ENCODE measurements around the gene BSND.
A peak's percentile ranks its signal among the peaks of the same experiment; 100 is the strongest.

Gene BSND

DNA sequence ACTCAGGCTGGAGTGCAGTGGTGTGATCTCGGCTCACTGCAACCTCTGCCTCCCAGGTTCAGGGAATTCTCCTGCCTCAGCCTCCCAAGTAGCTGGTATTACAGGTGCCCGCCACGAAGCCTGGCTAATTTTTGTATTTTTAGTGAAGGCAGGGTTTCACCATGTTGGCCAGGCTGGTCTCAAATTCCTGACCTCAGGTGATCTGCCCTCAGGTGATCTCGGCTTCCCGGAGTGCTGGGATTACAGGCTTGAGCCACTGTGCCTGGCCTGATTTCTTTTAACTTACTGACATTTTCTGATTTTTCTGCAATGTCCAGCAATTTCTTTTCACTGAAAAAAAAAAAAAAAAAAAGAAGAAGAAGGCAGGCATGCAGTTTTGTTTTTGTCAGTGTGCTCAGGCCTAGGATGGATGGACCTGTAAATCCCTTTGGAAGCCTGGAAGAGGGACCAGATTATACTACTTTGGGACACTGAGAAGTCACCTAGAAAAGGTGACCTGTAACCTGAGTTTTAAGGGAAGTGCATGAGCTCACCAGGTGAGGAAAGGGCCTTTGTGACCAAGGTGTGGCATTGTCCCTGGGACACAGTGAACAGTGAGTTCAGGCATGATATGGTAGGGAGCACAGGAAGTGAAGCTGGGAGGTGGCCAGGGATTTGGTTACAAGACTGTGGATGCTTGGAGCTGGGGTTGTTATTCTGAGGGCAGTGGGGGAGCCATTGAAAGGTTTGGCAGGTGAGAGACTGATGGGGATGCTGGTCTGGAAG is 21.0 kb upstream of the BSND start:
- TF ChIP-seq EGR1 (IDR thresholded peaks at IDR 0.05) (no peak), NFIC (IDR thresholded peaks at IDR 0.05) (no peak), YY1 (IDR thresholded peaks at IDR 0.05; ENCODE audit: low read depth) (0 out of 2 replicates have a peak, but pooled peaks have one; percentile 22), RAD21 (IDR thresholded peaks at IDR 0.05; ENCODE audit: low read depth) (no peak), TCF12 (IDR thresholded peaks at IDR 0.05; ENCODE audit: low read depth) (peak; percentile 64; the same call in 1 of the 2 replicates), TEAD4 (IDR thresholded peaks at IDR 0.05) (no peak), EP300 (IDR thresholded peaks at IDR 0.05; ENCODE audit: borderline replicate concordance) (peak; percentile 57; the same call in 1 of the 2 replicates)
- TF ChIP-seq, protein P1, sequence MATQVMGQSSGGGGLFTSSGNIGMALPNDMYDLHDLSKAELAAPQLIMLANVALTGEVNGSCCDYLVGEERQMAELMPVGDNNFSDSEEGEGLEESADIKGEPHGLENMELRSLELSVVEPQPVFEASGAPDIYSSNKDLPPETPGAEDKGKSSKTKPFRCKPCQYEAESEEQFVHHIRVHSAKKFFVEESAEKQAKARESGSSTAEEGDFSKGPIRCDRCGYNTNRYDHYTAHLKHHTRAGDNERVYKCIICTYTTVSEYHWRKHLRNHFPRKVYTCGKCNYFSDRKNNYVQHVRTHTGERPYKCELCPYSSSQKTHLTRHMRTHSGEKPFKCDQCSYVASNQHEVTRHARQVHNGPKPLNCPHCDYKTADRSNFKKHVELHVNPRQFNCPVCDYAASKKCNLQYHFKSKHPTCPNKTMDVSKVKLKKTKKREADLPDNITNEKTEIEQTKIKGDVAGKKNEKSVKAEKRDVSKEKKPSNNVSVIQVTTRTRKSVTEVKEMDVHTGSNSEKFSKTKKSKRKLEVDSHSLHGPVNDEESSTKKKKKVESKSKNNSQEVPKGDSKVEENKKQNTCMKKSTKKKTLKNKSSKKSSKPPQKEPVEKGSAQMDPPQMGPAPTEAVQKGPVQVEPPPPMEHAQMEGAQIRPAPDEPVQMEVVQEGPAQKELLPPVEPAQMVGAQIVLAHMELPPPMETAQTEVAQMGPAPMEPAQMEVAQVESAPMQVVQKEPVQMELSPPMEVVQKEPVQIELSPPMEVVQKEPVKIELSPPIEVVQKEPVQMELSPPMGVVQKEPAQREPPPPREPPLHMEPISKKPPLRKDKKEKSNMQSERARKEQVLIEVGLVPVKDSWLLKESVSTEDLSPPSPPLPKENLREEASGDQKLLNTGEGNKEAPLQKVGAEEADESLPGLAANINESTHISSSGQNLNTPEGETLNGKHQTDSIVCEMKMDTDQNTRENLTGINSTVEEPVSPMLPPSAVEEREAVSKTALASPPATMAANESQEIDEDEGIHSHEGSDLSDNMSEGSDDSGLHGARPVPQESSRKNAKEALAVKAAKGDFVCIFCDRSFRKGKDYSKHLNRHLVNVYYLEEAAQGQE (IDR thresholded peaks at IDR 0.05; ENCODE audit: low read depth) = no peak
- TF ChIP-seq, protein P2, sequence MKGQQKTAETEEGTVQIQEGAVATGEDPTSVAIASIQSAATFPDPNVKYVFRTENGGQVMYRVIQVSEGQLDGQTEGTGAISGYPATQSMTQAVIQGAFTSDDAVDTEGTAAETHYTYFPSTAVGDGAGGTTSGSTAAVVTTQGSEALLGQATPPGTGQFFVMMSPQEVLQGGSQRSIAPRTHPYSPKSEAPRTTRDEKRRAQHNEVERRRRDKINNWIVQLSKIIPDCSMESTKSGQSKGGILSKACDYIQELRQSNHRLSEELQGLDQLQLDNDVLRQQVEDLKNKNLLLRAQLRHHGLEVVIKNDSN (IDR thresholded peaks at IDR 0.05) = peak; percentile 37; the same call in 1 of the 2 replicates
- TF ChIP-seq, protein P3, sequence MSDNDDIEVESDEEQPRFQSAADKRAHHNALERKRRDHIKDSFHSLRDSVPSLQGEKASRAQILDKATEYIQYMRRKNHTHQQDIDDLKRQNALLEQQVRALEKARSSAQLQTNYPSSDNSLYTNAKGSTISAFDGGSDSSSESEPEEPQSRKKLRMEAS (IDR thresholded peaks at IDR 0.05) = peak; percentile 30; the same call in 1 of the 2 replicates

DNA sequence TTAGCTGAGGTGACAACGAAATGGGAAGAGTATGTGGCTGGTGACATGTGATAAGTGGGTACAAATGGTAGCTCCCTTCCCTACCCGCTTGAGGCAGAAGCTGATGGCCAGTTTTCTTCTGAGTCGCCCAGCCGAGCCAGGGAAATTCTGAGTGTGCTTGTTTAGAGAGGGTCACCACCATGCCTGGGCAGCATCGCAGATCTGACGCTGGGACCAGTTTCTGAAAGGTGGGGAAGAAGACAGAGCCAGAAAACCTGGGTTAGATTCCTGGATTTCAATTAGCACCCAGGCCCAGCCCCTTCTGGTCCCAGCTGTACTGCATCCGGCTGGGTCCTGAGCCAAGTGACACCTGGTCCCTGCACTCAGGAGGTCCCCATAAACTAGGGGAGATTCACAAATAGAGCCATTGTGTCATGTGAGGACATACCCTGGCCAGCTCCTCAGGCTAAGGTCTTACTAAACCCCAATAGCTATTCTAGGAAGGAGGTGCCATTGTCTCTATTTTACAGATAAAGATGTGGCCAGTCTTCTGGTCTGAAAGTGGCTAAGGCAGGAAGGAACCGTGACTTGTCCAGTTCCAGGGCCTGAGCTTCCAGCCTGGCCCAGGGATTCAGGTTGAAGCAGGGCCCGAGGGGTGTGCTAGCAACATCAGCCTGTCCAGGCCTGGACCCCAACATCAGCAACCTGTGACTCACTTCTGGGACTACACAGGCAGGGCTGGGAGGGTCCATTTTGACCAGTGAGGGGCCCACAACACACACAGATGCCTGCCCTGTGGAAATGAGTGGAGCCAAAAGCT is 20.0 kb upstream of the BSND start:
- TF ChIP-seq, protein P2 (IDR thresholded peaks at IDR 0.05) = no peak
- TF ChIP-seq CEBPB (IDR thresholded peaks at IDR 0.05) = no peak
- no peak for TF ChIP-seq EGR1 (IDR thresholded peaks at IDR 0.05)
- no peak for TF ChIP-seq YY1 (IDR thresholded peaks at IDR 0.05; ENCODE audit: low read depth)
- no peak for TF ChIP-seq TAF1 (IDR thresholded peaks at IDR 0.05; ENCODE audit: low read depth)
- no peak for TF ChIP-seq CREB1 (IDR thresholded peaks at IDR 0.05; ENCODE audit: low read depth)
- TF ChIP-seq, protein P3 (IDR thresholded peaks at IDR 0.05) = no peak
- no peak for TF ChIP-seq EP300 (IDR thresholded peaks at IDR 0.05; ENCODE audit: borderline replicate concordance)
- TF ChIP-seq, protein P1 (IDR thresholded peaks at IDR 0.05; ENCODE audit: low read depth) = no peak
- TF ChIP-seq FOXM1 (IDR thresholded peaks at IDR 0.05; ENCODE audit: borderline replicate concordance, low read depth) = no peak
- no peak for TF ChIP-seq ZBTB7A (IDR thresholded peaks at IDR 0.05; ENCODE audit: low read depth)
- TF ChIP-seq TEAD4 (IDR thresholded peaks at IDR 0.05) = no peak
- no peak for TF ChIP-seq TCF12 (IDR thresholded peaks at IDR 0.05; ENCODE audit: low read depth)
- TF ChIP-seq NFIC (IDR thresholded peaks at IDR 0.05) = no peak
- no peak for TF ChIP-seq RAD21 (IDR thresholded peaks at IDR 0.05; ENCODE audit: low read depth)

DNA sequence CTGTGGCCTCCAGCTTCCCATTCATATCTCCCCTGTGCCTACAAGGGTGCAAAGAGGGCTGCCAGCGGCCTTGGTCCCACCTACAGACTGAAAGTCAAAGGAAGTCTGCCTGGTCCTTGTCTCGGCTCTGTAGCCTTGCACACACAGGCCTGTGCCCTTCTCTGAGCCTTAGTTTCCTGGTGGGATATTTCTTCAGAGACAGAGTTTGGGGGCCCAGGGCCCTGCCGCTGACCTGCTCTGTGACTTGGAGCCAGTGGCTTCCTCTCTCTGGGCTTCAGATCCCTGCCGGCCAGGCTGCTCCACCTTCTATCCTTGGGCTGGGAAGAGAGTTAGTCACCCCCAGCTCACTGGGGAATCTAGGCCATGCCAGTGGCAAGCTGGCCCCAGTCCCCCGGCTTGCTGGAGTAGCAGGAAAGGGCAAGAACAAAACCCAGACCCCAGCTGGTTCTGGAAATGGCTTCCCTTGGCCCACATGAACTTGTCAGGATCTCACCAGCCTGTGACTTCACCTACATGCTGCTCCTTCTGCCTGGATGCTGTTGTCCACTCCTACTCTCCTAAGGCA is 19.3 kb upstream of the BSND start:
- no peak for TF ChIP-seq TCF12 (IDR thresholded peaks at IDR 0.05; ENCODE audit: low read depth)
- TF ChIP-seq, protein P1 (IDR thresholded peaks at IDR 0.05; ENCODE audit: low read depth) = no peak
- TF ChIP-seq TAF1 (IDR thresholded peaks at IDR 0.05; ENCODE audit: low read depth) = no peak
- TF ChIP-seq, protein P2 (IDR thresholded peaks at IDR 0.05) = no peak
- TF ChIP-seq RAD21 (IDR thresholded peaks at IDR 0.05; ENCODE audit: low read depth) = no peak
- TF ChIP-seq ZBTB7A (IDR thresholded peaks at IDR 0.05; ENCODE audit: low read depth) = no peak
- no peak for TF ChIP-seq CEBPB (IDR thresholded peaks at IDR 0.05)
- no peak for TF ChIP-seq TEAD4 (IDR thresholded peaks at IDR 0.05)
- no peak for TF ChIP-seq YY1 (IDR thresholded peaks at IDR 0.05; ENCODE audit: low read depth)
- TF ChIP-seq, protein P3 (IDR thresholded peaks at IDR 0.05) = no peak
- TF ChIP-seq NFIC (IDR thresholded peaks at IDR 0.05) = no peak
- no peak for TF ChIP-seq FOXM1 (IDR thresholded peaks at IDR 0.05; ENCODE audit: borderline replicate concordance, low read depth)
- TF ChIP-seq EP300 (IDR thresholded peaks at IDR 0.05; ENCODE audit: borderline replicate concordance) = no peak
- no peak for TF ChIP-seq EGR1 (IDR thresholded peaks at IDR 0.05)
- no peak for TF ChIP-seq CREB1 (IDR thresholded peaks at IDR 0.05; ENCODE audit: low read depth)
